GM23338 (cell line): ENCODE measurements around the gene ST6GALNAC1.

Source experiments
- EZH2 ChIP-seq: fragments of 200-600 bp; sonication (generic); IDR thresholded peaks from one replicate; pipeline ENCODE4 v1.8.0; 2017; ENCODE audit warnings: antibody characterized with exemption, mild to moderate bottlenecking, low read depth; ENCODE audit not compliant: unreplicated experiment
- EZH2phosphoT487 ChIP-seq: fragments of 200-600 bp; sonication (generic); IDR thresholded peaks from one replicate; pipeline ENCODE4 v1.8.1; 2018; ENCODE audit warnings: antibody characterized with exemption; ENCODE audit not compliant: unreplicated experiment
- JUNB ChIP-seq: IDR thresholded peaks from one replicate; pipeline ENCODE4 v1.6.1; 2016; ENCODE audit warnings: antibody characterized with exemption; ENCODE audit not compliant: unreplicated experiment
- NANOG ChIP-seq: IDR thresholded peaks from 2 replicates; pipeline ENCODE4 v1.6.1; 2016; ENCODE audit warnings: antibody characterized with exemption, borderline replicate concordance
- POLR2AphosphoS5 ChIP-seq: IDR thresholded peaks from 2 replicates; pipeline ENCODE4 v1.6.1; 2016; ENCODE audit warnings: antibody characterized with exemption, low read depth
- ZNF331 ChIP-seq: fragments of 250-450 bp; sonication (Bioruptor Pico); IDR thresholded peaks from 2 replicates; pipeline ENCODE4 v1.5.0; 2020; ENCODE audit warnings: low read depth, mild to moderate bottlenecking, moderate library complexity
- TF ChIP-seq, protein P1 (sequence below), 2 experiments: fragments of 200-600 bp in 1 of 2; sonication (generic) in 1 of 2; conservative IDR thresholded peaks; 2 replicates each; pipeline versions ENCODE4 v1.5.1 to v1.6.1; 2016 to 2017; ENCODE audit warnings: antibody characterized with exemption in 2 of 2, low read depth in 2 of 2, mild to moderate bottlenecking in 2 of 2, moderate library complexity in 1 of 2
- TF ChIP-seq, protein P2 (sequence below): IDR thresholded peaks from one replicate; pipeline ENCODE4 v1.6.1; 2018; ENCODE audit warnings: antibody characterized with exemption; ENCODE audit not compliant: unreplicated experiment

DNA sequence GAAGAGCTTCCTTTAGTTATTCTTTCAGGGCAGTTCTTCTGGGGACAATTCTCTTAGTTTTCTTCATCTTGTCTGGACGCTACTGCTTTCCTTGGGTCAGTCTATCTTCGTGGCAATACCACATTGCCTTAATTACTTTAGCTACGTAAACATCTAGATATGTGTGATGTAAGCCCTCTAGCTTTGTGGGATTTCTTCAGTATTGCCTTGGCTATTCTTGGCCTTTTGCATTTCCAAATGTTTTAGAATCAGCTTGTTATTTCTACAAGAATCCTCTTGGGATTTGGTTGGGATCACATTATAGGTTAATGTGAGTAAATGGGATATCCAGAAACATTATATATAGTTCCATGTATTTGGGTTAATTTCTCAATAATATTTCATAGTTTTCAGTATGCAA is 48.9 kb downstream of the ST6GALNAC1 start:
- TF ChIP-seq, protein P1, sequence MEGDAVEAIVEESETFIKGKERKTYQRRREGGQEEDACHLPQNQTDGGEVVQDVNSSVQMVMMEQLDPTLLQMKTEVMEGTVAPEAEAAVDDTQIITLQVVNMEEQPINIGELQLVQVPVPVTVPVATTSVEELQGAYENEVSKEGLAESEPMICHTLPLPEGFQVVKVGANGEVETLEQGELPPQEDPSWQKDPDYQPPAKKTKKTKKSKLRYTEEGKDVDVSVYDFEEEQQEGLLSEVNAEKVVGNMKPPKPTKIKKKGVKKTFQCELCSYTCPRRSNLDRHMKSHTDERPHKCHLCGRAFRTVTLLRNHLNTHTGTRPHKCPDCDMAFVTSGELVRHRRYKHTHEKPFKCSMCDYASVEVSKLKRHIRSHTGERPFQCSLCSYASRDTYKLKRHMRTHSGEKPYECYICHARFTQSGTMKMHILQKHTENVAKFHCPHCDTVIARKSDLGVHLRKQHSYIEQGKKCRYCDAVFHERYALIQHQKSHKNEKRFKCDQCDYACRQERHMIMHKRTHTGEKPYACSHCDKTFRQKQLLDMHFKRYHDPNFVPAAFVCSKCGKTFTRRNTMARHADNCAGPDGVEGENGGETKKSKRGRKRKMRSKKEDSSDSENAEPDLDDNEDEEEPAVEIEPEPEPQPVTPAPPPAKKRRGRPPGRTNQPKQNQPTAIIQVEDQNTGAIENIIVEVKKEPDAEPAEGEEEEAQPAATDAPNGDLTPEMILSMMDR (conservative IDR thresholded peaks at IDR 0.05; ENCODE audit: low read depth in 2 of 2): no peak
- TF ChIP-seq EZH2: no peak
- TF ChIP-seq JUNB: no peak
- no peak for TF ChIP-seq POLR2AphosphoS5
- TF ChIP-seq, protein P2, sequence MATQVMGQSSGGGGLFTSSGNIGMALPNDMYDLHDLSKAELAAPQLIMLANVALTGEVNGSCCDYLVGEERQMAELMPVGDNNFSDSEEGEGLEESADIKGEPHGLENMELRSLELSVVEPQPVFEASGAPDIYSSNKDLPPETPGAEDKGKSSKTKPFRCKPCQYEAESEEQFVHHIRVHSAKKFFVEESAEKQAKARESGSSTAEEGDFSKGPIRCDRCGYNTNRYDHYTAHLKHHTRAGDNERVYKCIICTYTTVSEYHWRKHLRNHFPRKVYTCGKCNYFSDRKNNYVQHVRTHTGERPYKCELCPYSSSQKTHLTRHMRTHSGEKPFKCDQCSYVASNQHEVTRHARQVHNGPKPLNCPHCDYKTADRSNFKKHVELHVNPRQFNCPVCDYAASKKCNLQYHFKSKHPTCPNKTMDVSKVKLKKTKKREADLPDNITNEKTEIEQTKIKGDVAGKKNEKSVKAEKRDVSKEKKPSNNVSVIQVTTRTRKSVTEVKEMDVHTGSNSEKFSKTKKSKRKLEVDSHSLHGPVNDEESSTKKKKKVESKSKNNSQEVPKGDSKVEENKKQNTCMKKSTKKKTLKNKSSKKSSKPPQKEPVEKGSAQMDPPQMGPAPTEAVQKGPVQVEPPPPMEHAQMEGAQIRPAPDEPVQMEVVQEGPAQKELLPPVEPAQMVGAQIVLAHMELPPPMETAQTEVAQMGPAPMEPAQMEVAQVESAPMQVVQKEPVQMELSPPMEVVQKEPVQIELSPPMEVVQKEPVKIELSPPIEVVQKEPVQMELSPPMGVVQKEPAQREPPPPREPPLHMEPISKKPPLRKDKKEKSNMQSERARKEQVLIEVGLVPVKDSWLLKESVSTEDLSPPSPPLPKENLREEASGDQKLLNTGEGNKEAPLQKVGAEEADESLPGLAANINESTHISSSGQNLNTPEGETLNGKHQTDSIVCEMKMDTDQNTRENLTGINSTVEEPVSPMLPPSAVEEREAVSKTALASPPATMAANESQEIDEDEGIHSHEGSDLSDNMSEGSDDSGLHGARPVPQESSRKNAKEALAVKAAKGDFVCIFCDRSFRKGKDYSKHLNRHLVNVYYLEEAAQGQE: no peak
- TF ChIP-seq ZNF331: no peak
- no peak for TF ChIP-seq EZH2phosphoT487
- no peak for TF ChIP-seq NANOG
